ENCODE data around the gene IFI35.
"Not testable (repeated sequence)": the region's sequence is repeated elsewhere in the genome, so short reads cannot be mapped to it uniquely, and the experiment has no call there.

The IFI35 gene

DNA sequence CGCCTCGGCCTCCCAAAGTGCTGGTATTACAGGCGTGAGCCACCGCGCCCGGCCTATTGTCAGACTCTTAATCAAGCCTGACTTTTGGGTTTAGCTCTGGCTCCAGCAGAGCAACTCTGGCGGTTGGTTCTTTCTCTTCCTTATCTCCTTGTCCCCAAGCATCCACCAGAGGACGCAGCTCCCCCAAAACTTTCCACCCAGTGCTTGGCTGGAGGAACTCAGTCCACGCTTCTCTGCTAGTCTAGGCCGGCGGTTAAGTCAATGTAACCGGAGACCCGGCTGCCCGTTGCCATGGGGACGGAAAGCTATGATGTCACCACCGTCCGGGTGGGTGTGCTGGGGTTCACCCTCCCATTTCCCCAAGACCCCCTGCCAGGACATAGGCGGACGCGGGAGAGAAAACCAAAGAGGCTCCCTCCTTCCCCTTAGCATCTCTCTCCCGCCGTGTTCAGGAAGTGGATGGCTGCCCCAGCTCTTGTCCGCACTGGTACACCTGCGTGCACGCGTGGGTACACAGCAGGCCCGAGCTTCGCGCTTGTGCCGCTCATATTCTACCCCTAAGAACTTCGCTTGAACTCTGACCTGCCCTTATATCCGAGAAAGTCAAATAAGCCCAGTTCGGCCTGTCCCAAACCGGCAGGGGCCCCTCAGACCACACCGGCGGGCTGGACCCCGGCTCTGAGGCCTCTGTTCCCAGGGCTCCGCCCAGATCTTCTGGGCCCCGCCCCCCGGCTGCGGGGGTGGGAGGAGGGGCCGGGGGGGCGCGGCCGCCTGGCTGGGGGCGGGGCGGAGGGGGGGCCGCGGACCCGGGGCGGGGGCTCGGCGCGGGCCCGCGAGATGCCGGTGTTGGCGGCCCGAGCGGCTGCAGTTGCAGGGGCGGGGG, 18.1 kb downstream of the IFI35 start, which contains the start of gene RND2:
Gene RND2 (plus strand): TSS at position 825 of the 883 bp plus-strand sequence. CDS start 117 bp downstream, outside the sequence.
- peak; percentile 96 for DNase-seq

DNA sequence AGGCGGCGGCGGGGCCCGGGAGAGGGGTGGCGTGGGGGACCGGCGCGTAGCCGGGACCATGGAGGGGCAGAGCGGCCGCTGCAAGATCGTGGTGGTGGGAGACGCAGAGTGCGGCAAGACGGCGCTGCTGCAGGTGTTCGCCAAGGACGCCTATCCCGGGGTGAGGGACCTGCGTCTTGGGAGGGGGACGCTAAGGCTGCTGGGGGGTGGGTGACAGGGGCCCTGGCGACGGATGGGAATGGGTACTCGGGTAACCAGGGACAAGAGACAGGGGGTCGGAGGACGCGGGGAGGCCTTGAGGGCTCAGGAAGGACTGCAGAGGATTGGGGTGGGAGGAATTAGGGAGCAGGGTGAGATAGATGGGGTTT, 18.7 kb downstream of the IFI35 start:
- peak; percentile 43 for DNase-seq

DNA sequence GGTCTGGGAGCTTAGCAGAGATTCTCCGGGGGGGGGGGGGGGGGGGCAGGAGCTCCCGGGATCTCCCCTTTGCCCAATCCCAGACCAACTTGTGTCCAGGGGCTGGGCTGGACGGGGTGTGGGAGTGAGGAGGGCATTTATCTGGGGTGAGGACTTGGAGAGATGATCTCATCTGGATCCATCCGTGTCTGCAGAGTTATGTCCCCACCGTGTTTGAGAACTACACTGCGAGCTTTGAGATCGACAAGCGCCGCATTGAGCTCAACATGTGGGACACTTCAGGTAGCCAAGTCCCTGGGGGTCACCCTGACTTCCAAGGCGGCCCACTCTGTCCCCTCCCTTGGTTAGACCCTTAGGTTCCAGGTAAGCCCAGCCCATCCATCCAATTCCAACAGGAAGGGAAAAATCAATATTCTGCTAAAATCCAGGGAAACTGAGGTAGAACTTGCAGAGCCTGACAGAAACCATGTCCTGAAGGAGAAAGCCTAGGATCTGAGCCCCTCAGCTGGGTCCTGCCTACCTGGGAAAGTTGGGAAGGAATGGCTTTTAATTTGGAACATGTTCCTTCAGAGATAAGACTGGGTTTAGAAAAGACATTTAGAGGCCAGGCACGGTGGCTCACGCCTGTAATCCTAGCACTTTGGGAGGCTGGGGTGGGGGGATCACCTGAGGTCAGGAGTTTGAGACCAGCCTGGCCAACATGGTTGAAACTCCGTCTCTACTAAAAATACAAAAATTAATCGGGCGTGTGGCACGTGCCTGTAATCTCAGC, 19.4 kb downstream of the IFI35 start:
- no peak for DNase-seq

DNA sequence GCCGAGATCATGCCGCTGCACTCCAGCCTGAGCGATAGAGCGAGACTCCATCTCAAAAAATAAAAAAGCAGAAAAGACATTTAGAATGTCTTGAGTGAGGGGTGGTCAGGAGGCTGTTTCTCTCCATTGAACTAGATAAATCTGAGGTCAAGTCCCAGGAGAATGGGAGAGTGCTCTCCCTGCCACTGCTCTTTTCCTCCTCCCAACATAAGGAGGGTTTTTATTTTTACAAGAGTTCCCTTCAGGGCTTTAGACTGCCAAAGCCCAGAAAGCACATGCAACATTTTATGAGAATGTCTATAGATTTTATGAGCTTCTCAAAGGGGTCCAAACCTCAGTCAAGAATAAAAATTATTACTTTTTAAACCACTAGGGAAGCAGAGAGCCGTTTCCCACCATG, 20.0 kb downstream of the IFI35 start:
- no peak for DNase-seq

DNA sequence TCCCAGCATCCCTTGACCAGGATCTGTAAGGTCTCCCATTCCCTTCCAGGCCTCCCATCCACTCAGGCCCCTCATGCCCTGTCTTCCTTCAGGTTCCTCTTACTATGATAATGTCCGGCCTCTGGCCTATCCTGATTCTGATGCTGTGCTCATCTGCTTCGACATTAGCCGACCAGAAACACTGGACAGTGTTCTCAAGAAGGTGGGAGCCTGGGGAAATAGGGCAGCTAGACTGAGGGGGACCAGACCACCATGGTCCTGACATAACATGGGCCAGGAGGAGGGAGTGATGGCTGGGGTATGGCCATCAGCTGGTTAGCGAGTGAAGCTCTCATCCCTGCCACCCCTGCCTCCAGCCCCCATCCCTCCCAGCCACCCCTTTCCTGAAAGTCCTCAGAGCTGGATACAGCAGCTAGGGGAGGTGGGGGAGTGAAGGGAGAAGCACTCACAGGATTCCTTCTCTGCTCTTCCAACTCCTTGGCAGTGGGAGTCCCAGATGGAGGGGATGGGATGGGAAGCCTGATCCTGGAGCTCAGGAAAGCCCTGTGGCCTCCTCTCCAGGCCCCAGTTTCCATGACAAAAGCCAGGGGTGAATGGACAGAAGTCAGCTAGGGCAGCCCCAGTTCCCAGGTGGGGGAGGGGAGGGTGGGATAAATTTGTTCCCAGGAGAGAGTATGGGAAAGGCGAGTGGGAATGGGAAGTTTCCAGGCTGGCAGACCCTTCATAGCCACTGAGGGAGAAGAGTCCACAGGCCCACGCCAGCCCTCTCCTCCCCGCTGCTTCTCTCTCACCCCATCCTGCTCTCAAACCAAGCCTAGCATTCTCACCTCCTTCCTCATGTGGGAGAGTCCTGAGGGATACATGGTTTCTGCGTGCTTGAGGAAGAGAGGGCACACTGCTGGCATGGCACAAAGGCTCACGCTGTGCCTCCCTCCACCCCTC, 20.8 kb downstream of the IFI35 start:
- no peak for DNase-seq

DNA sequence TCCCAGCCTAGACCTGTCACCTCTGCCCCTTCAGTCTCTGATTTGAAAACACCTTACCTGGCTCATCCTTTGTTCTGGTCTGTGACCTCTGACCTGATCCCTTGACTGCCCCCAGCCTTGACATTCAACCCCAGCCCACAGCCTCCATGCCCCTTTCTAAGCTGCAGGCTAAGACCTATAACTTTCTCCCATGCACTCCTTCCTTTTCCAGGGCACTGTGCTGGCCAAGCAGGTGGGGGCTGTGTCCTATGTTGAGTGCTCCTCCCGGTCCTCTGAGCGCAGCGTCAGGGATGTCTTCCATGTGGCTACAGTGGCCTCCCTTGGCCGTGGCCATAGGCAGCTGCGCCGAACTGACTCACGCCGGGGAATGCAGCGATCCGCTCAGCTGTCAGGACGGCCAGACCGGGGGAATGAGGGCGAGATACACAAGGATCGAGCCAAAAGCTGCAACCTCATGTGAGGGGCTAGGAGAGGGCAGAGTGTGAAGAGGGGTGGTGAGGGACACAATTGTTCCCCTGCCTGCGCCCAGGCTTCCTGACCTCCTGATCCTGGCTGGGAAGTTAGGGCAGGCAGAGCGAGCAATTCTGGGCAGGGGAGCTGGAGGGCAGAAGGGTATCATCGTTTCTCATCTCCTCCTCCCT, 21.8 kb downstream of the IFI35 start:
- no peak for DNase-seq

DNA sequence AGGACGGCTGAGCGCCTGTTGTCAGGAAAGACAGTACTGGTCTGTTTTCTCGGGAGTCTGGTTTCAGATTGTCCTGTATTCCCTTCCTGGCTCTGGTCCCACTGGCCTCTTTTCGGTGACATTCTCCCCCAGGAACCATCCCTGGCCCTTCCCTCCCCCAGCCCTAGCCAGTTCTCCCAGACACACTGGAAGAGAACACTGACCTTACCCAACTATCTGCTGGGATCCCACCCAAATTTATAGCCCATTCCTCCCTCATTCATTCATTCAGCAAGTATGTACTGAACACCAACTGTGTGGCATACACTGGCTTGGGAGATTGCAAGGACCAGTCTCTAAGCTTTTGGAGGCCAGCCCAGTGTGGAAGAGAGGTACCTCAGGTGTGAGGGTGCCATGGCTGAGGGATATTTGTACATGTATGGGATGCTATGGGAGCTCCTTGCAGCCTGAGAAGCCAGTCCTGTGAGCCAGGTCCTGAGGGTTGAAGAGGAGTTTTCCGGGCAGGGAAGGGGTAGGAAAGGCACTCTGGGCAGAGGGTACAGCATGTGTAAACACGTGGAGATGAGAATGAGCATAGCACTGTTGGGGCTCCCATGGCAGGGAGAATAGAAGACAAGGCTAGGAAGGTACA, 23.7 kb downstream of the IFI35 start:
- DNase-seq: no peak

DNA sequence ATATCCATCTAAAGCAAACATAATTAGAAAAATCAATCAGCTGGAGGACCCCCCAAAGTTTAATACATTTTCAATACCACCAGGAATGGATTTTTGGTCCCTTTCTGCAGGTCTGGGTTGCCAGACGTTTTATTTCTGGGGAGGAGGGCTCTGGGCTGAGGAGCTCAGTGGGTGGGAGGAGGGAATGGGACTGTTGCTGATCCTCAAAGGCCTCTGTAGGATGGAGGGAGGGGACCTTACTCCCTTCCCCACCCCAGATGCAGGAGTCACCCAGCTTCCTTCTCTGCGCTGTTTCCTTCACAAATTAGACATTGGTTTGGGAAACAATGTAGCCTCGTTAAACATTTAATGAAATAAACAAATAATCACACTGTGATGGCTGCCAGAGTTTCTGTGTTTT, 25.1 kb downstream of the IFI35 start:
- no peak for DNase-seq

DNA sequence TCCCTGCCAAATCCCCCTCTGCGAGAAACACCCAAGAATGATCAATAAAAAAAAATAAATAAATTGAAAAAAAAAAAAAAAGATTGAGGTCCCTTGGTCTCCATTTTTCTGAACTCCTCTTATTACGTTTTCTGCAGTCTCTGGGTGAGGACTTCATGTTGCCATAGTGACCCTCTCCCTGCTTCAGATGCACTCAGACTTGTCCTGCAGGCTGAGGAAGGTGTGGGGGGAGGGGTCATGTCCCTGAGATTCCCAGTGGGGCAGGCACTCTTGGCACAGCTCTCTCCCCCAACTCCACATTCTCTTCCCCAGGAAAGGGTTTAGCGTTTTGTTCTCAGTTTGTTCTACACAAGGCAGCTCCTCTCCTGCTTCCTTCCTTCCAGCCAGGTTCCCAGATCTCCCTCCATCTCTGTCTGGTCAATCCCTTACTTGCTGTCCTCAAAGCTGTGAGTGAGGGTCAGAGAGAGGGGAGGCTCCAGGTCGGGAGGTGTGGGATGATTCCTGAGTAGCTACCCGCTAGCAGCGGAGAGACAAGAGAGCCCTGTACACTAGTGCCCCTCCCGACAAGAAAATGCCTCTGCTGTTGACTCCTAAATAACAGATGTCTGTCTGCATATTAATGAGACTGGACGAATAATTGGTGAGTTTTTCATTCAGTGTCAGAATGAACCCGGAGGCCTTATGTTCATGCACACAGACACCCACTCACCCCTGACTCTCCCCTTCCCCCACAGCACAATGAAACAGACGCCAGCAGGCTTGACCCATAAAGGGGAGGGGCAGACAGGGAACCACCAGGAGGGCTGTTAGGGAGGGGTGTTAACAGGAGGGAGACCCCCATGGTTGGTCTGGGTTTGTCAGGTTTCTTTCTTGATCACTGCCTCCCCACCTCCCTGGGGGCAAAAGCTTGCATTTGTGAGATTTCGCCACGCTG, 27.6 kb downstream of the IFI35 start:
- no peak for DNase-seq

DNA sequence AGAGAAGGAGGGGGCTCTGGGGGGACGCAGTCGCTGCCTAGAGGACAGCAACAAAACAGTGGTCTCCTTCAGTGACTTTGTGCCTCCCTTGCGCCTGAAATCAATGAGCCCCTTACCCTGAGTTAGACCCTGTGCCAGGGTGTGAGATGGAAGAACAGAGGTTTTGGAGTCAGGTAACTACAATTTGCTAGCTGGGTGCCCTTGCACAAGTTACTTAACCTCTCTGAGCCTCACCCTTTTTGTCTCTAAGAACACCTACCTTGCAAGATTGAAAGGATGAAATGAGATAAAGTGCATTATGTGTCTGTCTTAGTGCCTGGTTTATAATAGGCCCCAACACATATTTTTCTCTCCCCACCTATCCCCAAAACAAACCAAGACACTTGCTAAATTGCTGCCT, 28.3 kb downstream of the IFI35 start:
- no peak for DNase-seq

DNA sequence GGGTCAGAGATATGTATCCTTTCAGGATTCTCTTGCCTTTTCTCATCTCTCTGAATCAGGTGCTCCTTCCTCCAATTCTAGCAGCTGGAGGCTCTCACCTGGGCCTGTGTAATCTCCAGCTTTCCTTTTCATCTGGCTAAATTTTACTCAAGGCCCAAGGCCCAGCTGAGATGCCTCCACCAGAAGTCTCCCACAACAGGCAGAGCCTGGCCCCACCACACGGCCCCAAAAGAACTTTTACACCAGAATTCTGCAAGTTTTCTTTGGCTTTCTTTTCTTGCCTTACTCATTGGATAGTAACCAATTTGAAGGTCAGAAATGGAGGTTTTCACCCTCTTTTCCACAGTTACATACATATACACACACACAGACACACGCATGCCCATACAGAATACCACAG, 33.1 kb downstream of the IFI35 start:
- DNase-seq: no peak

DNA sequence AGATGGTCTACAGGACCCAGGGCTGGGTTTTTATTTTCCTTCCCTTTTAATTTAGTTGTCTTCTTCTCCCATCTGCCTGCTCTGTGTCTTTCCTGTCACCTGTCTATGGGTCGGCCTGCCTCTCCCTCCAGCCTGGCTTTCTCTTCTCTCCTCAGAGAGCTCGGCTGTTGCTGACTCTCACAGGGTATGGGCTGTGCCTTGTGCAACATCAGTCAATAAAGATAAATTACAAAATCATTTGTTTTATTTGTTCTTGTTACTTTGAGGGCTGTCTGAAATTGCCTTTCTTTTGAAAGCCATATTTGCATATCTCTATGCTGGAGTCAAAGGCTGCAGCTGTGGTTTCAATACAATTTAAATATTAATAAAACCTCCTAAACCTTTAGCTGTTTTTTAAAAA, 34.1 kb downstream of the IFI35 start:
- no peak for DNase-seq

DNA sequence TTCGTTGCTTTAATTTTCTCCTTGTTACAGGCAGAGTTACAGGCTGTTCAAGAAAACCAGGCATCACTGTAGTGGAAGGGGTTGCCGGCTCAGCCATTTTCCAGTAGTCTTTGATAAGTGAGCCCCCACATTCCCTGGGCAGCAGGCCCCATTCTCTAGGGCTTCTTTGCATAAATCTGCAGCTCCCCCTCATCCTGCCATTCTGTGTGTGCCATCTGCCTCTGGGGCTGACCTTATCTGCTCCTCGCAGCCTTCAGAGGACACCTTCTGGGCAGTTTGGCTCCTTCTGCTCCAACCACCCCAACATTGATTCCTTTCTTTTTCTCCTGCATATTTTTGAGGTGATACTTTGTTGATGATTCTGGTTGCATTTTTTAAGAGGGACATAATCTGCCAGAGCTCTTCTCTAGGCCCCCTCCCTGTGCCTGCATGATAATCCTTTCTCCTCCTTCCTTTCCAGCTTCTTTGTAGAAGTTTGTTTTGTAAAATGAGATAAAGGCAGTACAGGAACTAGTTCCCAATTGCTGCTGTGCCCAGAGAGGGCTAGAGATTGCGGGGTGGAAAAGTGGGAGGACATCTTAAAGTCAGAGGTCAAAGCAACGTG, 35.5 kb downstream of the IFI35 start:
- no peak for DNase-seq

DNA sequence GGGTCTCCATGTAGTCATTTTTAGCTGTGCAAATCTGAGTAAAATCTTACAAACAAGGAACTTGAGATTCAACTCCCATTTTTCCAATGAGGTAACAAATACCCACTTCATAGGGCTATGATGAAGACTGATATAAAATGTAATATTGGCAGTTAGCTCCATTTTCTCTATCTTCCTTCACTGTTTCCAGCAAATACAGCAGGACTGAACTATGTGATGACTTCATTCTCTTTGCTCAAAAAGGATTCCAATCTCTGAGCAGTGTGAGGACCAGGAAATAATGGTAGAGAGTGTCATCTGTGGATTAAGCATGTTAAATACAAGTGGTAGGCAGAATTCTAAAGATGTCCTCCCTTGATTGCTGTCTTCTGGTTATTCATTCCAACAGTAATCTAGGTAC, 36.7 kb downstream of the IFI35 start:
- DNase-seq: no peak

DNA sequence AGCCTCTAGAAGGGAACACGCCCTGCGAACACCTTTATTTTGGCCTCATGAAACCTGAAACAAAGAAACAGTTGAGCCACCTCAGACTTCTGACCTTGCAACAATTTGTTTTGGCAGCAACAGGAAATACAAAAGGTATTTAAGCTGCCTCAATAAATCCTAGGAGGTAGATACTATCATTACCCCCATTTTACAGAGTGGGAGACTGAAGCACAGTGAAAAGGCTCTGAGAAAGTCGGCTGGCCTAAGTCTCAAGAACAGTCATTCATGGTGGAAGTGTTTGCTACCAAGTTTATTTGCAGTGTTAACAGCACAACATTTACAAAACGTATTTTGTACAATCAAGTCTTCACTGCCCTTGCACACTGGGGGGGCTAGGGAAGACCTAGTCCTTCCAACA, 37.4 kb downstream of the IFI35 start:
- DNase-seq: no peak

DNA sequence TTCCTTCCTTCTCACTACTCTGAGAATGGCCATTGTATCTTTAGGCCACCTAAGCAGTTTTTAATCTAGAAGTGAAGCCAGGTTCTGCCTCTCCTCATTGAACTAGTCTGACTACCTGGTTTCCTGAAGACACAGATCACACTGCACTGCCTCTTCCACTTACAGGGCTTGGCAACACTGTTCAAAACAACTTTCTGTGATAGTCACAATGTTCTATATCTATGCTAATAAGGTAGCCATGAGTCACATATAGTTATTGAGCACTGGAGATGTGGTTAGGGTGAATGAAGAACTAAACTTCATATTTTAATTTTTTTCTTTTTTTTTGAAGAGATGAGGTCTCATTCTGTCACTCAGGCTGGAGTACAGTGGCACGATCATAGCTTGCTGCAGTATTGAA, 45.4 kb downstream of the IFI35 start:
- DNase-seq: no peak

DNA sequence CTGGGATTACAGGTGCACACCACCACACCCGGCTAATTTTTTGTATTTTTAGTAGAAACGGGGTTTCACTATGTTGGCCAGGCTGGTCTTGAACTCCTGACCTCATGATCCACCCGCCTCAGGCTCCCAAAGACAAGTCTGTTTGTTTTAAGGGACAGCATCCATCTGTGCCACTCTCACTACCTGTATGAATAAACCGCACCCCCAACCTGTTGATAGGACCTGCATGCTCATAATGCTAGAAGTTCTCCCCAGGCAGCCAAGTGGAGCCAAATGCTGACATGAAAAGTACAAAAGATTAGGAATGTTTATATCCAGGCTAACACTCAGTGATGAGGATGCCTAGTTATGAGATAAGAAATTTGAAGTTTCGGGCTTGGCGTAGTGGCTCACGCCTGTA, 46.4 kb downstream of the IFI35 start:
- DNase-seq: not testable (repeated sequence)

DNA sequence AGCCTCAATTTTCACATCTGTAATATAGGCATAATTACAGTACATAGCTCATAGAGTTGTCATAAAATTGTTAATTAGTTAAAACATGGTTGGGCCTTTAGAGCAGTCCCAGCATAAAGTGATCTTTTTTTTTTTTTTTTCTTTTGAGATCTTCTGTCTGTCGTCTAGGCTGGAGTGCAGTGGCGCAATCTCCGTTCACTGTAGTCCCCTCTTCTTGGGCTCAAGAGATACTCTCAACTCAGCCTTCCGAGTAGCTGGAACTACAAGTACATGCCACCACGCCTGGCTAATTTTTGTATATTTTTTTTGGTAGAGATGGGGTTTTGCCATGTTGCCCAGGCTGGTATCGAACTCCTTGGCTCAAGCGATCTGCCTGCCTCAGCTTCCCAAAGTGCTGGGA, 49.5 kb downstream of the IFI35 start:
- no peak for DNase-seq

DNA sequence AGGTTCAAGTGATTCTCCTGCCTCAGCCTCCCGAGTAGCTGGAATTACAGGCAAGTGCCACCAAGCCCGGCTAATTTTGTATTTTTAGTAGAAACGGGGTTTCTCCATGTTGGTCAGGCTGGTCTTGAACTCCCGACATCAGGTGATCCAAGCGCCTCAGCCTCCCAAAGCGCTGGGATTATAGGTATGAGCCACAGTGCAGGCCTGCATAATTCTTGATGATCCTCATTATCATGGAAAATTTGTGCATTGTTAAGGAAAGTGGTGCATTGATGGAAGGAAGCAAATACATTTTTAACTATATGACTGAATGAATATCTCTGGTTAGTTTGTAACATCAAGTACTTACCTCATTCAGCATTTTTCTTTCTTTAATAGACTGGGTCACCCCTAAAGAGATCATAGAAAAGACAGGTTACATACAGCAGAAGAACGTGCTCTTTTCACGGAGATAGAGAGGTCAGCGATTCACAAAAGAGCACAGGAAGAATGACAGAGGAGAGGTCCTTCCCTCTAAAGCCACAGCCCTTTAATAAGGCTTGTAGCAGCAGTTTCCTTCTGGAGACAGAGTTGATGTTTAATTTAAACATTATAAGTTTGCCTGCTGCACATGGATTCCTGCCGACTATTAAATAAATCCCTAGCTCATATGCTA, 56.5 kb downstream of the IFI35 start:
- no peak for DNase-seq

Measured in NCI-H748 treated with DMSO at 0.1 percent for 48 hours (cell line).